Adipocyte (in vitro differentiated cells): Measurements from ENCODE around the gene SNRK.

Source experiments
- DNase-seq: peaks from one replicate; pipeline ENCODE4 v3.0.0-alpha.2; 2015; ENCODE audit warnings: low read depth
- H3K27me3 ChIP-seq: replicated peaks from 2 replicates; pipeline ENCODE4 v1.7.0; 2013; ENCODE audit warnings: mild to moderate bottlenecking, low read length, moderate library complexity; ENCODE audit not compliant: control insufficient read depth, insufficient read depth
- H3K36me3 ChIP-seq: 2 replicates; pipeline ENCODE4 v1.7.0; 2013; ENCODE audit warnings: low read length, mild to moderate bottlenecking, moderate library complexity; ENCODE audit not compliant: control insufficient read depth, insufficient read depth, severe bottlenecking
- H3K4me1 ChIP-seq: 2 replicates; pipeline ENCODE4 v1.7.0; 2013; ENCODE audit warnings: mild to moderate bottlenecking, low read length, moderate library complexity; ENCODE audit not compliant: control insufficient read depth, insufficient read depth
- H3K4me3 ChIP-seq: 2 replicates; pipeline ENCODE4 v1.7.0; 2013; ENCODE audit warnings: mild to moderate bottlenecking, low read length, moderate library complexity
- H3K9ac ChIP-seq: 2 replicates; pipeline ENCODE4 v1.7.0; 2013; ENCODE audit warnings: mild to moderate bottlenecking, low read length, moderate library complexity
- H3K9me3 ChIP-seq: 2 replicates; pipeline ENCODE4 v1.7.0; 2013; ENCODE audit warnings: mild to moderate bottlenecking, low read length, moderate library complexity; ENCODE audit not compliant: control insufficient read depth

Gene SNRK

DNA sequence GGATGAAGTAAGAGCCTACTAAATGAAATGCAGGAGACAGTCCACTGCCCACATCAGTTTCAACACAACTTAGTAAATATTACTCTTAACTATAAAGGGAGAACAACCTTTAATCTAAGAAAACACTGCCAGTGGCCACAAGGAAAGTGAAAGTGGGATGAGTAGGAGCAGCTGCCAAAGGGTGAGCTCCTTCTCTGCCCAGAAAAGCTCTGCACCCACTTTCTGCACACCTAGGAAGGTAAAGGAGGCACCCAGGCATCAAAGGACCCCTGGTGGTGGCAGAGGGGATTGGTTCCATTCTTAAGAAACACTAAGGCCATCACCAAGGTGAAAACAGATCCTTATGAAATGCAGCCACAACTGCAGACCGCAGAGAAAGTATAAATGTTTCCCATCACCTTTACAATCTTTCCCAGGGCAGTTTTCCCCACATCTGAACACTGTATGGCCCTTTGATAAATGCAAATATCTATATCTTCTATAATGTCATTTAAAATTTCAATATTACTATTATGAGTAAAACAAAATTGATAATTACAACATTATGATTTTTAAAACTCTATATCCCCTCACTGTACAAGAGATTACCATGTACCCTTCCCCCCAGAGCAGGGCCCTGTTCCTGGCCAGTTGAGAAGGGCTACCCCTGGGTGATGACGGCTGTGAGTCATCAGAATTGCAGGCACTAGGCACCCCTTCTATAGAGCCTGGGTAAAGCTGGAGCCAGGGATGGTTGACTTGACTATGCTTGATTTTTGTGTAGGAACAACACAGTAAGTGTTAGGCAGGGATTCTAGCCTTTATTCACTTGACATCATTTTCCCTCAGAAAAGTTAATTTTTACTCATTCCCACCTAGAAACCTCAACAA, 92.0 kb downstream of the SNRK start:
- Histone ChIP-seq H3K4me3 (peak overlapping the region; percentile 36), H3K4me1 (peaks cover 23% of the 10 kb centered on the region), H3K9ac (peak overlapping the region; percentile 17), H3K27me3 (no peaks in the 10 kb centered on the region), H3K36me3 (no peaks in the 10 kb centered on the region), H3K9me3 (no peaks in the 10 kb centered on the region)
- peak; percentile 52 for DNase-seq

DNA sequence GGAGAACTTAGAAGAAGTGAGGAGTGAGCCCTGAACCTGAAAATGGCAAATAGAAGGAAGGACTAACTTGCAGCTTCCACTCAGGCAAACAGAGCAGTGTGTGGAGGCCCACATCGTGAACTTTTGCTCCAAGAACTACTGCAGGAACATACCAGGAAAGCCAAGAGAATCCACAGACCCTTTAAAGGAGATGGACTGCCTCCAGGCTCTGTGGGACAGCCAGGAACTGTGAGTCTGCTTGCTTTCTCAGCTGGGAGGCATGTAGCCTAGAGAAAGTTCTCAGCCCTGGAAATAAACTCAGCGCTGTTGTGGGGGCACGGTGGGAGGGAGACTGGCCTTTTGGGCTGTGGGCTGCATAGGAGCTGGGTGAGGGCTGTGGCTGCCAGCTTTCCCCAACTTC, 93.0 kb downstream of the SNRK start:
- Histone ChIP-seq H3K4me3 (peak overlapping the region; percentile 9), H3K4me1 (peaks cover 23% of the 10 kb centered on the region), H3K27me3 (no peaks in the 10 kb centered on the region), H3K9me3 (no peaks in the 10 kb centered on the region), H3K9ac (peak overlapping the region; percentile 17), H3K36me3 (no peaks in the 10 kb centered on the region)
- peak; percentile 77 for DNase-seq

DNA sequence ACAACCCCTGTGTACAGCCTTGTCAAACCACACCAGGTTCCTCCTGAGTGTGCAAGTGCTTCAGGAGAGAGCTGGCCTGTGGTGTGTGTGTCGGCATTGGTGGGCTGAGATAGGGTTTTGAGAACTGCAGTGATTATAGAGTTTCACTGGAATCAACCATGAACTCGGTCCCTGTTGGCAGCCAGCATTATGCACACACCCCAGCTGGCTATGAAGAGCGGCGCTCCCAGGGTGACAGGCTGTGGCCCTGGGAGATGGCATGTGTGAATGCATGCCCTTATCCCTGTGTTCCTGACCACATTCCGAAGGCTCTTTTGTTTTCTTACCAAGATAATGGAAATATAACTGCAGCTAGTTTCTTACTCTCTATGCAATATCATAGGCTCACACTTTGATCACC, 101.8 kb downstream of the SNRK start:
- Histone ChIP-seq H3K27me3 (no peaks in the 10 kb centered on the region), H3K4me1 (no peaks in the 10 kb centered on the region), H3K9ac (no peak overlapping the region), H3K9me3 (peaks cover 3% of the 10 kb centered on the region), H3K4me3 (no peak overlapping the region), H3K36me3 (no peaks in the 10 kb centered on the region)
- no peak for DNase-seq

DNA sequence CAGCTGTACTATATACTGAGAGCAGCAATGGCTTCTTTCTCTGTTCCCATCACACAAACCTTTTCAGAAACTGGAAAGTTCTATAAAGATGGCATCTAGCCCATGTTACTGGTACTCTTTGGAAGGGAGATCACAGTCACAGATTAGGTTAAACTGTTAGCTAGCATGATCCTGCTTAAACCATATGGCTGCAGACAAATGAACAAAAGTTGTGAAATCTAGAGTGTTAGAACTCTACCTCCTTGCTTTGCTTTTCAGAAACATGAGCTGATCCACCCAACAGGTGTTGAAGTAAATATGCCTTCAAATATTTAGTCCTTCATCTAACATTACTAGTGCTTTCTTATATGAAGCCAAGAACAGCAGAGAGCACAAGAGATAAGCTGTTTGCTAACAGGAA, 102.6 kb downstream of the SNRK start:
- Histone ChIP-seq H3K4me1 (no peaks in the 10 kb centered on the region), H3K27me3 (no peaks in the 10 kb centered on the region), H3K4me3 (no peak overlapping the region), H3K36me3 (no peaks in the 10 kb centered on the region), H3K9ac (no peak overlapping the region), H3K9me3 (peaks cover 3% of the 10 kb centered on the region)
- DNase-seq: peak; percentile 30

- no peak overlapping the region for H3K9ac ChIP-seq
- H3K36me3 ChIP-seq: no peaks in the 10 kb centered on the region
- DNase-seq: peak; percentile 56
- no peaks in the 10 kb centered on the region for H3K4me1 ChIP-seq
- peaks cover 3% of the 10 kb centered on the region for H3K9me3 ChIP-seq
- no peaks in the 10 kb centered on the region for H3K27me3 ChIP-seq
- H3K4me3 ChIP-seq: no peak overlapping the region
Observed at GRCh38 chr3:43389388-43390254, 103.3 kb downstream of the SNRK start.

- Histone ChIP-seq H3K4me1 (no peaks in the 10 kb centered on the region), H3K27me3 (no peaks in the 10 kb centered on the region), H3K9me3 (peaks cover under 1% of the 10 kb centered on the region), H3K9ac (no peak overlapping the region), H3K4me3 (no peak overlapping the region), H3K36me3 (no peaks in the 10 kb centered on the region)
- no peak for DNase-seq
Observed at GRCh38 chr3:43390255-43390588, 103.9 kb downstream of the SNRK start.

GRCh38 chr3:43391621-43392020, 105.3 kb downstream of the SNRK start:
- Histone ChIP-seq H3K36me3 (no peaks in the 10 kb centered on the region), H3K9me3 (no peaks in the 10 kb centered on the region), H3K27me3 (no peaks in the 10 kb centered on the region), H3K4me1 (no peaks in the 10 kb centered on the region), H3K4me3 (no peak overlapping the region), H3K9ac (no peak overlapping the region)
- DNase-seq: no peak

DNA sequence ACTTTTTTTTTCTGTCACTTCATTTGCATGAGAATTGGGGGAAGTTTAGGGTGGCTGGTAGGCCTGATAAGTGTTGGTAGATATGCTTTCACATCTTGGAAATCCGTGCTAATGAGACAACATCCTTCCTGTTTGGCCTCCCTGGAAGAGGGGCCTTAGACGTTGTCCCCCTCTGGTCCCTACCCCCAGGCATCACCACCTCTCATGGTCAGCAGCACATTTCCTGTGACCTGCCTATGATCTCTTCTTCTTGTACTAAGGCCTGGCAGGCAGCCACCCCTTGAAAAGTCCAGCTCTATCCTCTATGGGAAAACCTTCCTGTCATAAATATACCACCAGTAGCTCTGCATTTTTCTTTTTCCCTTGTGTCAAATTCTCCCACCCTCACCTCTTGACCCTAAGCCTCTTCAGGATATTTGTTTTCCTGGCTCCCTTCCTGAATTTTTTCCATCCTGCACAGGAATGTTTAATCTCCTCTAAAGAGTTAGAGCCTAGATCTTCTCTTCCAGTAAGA, 107.8 kb downstream of the SNRK start:
- Histone ChIP-seq H3K36me3 (no peaks in the 10 kb centered on the region), H3K9ac (no peak overlapping the region), H3K4me3 (no peak overlapping the region), H3K4me1 (no peaks in the 10 kb centered on the region), H3K9me3 (no peaks in the 10 kb centered on the region), H3K27me3 (no peaks in the 10 kb centered on the region)
- peak; percentile 41 for DNase-seq

GRCh38 chr3:43399034-43399433, 112.7 kb downstream of the SNRK start:
- no peak overlapping the region for H3K4me3 ChIP-seq
- H3K9me3 ChIP-seq: no peaks in the 10 kb centered on the region
- no peak overlapping the region for H3K9ac ChIP-seq
- no peaks in the 10 kb centered on the region for H3K4me1 ChIP-seq
- no peaks in the 10 kb centered on the region for H3K36me3 ChIP-seq
- H3K27me3 ChIP-seq: no peaks in the 10 kb centered on the region
- DNase-seq: no peak

DNA sequence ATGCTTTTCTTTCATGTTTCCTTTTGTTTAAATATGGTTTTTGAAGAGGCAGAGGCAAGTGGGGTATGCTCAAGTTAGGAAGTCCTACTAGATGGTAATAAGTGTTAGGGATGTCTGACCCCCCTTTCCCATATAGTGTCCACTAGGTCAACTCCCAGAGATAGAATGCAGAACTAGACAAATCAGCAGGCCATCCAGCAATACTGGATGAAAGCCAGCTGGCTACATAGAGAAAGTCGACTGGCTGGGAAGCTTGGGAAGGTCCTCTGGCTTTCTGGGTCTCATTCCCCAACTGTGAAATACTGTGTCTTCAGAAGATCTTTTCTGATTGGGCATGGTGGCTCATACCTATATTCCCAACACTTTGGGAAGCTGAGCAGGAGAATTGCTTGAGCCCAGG, 113.8 kb downstream of the SNRK start:
- Histone ChIP-seq H3K4me1 (no peaks in the 10 kb centered on the region), H3K36me3 (no peaks in the 10 kb centered on the region)
- no peak for DNase-seq

More for the DNA sequence above, 113.8 kb downstream of the SNRK start:
- Histone ChIP-seq H3K9me3 (no peaks in the 10 kb centered on the region), H3K9ac (no peak overlapping the region), H3K27me3 (no peaks in the 10 kb centered on the region), H3K4me3 (no peak overlapping the region)
